Lung microvascular endothelial cell (primary cell): ENCODE measurements around the gene ADCY5. TPM values are rescaled to one million over a fixed set of nuclear protein-coding genes. Genes with fewer than 3 reads are reported as not detected.

Experiments used
- DNase-seq, 2 donors: peaks; one replicate each; pipeline versions ENCODE4 v3.0.0 to v3.0.0-alpha.2; 2010; ENCODE audit warnings: low read depth in 2 of 2
- total RNA-seq: library from RNA; depleted of rRNA; stranded (reverse); fragments of >200 nt; gene quantifications from 2 replicates; pipeline ENCODE4 v1.2.1, GENCODE V29; 2014

The ADCY5 gene
- total RNA-seq, 1 donor from 2014 or later = 1.4 TPM

- DNase-seq = no peak
Measured at GRCh38 chr3:123342631-123343080, 106.2 kb downstream of the ADCY5 start.

GRCh38 chr3:123341871-123342630, 106.8 kb downstream of the ADCY5 start:
- DNase-seq = no peak

DNA sequence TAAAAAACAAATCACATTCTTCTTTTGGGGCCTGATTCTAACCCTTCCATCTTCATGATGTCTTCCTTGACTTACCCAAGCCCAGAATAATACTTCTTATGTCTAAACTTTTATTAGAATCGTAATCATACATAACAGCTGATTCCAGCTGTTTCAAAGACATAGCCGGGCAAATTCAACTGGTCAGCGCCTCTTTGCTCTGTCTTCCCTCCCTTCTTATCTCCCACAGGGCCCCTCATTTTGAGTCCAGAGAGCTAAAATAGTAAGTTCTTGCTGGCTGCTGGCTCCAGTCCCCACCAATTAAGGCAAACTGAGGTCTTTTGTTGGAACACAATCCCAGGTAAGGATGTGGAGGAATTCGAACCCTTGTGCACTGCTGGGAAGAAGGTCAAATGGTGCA, 108.6 kb downstream of the ADCY5 start:
- no peak for DNase-seq

DNA sequence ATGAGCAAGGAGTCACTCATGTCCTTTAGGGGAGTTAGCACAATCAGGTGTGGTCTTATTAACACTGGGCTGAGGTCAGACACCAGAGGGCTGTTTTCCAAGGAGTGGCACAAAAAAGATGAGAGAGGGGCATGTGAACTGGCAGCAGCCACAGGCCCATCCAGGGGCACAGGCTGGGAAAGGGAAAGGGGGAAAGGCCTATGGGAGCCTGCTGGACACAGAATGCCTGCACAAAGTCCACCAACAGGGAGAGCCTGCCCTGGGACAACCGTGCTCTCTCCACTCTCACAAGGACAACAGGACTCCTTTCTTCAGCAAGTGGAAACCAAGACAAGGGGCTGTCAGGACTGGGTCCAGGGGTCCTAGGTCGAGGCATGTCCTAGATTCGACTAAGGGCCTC, 109.6 kb downstream of the ADCY5 start:
- no peak for DNase-seq

DNA sequence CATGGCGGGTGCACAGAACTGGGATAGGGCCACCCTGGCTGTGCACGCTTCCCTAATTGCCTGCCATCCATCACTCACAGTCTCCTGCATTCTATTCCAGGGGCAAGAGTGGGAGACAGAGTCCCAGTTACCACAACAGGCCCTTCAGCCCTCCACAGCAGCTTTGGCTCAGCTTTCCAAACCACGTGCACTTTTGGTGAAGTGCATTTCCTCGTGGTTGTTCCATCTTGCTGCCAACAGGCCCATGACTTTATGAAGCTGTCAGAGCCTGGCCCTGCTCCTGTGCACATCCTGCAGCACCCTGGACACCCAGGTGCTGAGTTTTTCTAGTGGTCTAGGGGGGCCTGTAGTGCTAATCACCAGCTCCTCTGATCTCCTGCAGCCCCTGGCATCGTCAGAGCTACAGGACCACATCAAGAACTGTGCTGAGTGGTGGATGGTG, 110.2 kb downstream of the ADCY5 start:
- no peak for DNase-seq

DNA sequence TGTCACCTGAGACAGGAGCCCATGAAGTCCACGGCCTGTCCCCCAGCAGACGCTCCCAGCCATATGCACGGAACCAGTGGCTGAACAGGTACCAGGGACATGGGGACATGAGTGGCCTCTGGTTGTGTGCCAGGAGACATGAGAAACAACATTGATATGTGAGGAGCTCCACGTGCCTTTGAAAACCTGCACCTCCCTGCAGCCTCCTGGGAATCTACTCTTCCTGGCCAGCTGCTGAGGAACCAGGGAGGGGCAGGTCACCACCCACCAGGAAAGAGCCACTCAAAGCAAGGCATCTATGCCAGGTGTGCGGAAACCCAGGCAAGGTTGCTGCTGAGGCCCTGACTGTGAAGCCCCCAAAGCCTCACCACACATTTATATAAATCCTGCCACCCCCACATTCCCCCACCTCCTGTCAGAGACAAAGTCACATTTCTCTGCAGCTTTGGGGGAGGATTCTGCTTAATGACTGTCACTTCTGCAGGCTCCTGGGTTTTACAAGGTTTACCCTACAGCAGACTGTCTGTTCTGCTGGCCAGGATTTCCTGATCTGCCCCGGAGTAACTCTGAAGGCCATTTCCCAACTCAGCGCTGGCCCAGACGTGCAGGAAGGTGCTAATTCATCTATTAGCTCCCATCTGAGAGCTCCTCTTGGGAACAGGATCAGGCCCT, 110.8 kb downstream of the ADCY5 start:
- no peak for DNase-seq

GRCh38 chr3:123337226-123337625, 111.7 kb downstream of the ADCY5 start:
- DNase-seq = no peak

GRCh38 chr3:123336441-123336851, 112.4 kb downstream of the ADCY5 start:
- no peak for DNase-seq

DNA sequence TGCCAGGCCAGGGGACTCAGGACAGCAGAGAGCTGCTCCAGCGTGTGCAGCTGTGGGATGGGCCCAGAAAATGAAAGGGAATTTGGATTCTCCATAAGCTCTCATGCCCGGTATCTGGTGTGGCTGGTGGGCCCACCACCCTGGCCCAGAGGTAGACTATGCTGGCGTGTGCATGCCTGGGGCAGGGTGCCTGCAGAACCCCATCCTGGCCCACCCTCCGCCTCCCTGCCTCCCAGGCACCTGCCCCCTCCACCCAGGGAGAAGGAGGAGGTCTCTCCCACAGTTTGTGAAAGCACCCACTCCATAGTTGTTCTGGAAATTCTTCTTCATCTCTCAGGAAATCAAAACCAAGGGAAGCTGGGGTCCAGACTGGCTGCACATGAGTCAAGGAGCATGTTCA, 112.9 kb downstream of the ADCY5 start:
- no peak for DNase-seq

DNA sequence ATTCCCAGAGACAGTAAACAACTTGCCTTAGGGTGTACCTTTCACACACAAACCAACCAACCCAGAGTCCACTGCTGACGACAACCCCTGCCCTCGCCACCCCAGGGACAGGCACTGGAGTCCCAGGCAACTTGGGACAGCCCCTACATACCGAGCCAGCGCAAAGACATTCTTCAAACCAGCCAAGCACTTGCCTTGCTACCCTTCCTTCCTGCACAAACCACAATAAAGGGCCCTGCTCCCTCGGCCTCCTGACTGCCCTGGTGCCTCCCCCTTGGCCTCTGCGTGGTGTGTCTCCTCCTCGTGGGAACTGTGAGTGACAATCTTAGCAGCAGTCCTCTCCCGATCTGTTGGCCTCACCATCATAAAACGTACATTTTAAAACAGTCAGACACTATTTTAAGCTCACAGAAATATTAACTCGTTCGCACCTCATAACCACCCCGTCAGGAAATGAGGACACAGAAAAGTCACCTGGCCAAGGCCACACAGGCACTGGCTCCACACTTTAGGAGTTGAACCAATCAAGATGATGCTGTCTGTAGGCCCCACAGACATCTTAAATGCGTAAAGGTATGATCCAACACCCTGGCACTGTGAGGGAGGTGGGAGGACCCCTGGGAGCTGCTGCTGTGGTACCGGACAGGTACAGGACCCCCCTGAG, 113.8 kb downstream of the ADCY5 start:
- no peak for DNase-seq

DNA sequence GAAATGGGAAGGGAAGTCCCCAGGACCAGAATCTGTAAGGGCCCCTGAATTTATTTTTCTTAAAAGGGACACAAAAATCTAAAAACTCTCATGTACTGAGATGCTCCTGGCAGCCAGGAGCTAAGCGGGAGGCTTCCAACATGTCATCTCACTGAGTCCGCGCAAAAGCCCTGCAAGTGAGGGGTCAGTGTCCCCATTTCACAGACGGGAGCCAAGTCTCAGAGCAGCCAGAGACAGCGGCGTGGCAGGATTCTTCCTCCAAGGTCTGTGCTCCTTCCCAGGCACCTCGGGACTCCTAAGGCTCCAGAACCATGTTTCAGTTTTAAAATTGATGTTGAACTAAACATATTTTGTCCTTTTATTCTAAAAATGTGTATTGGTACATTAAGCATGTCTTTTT, 114.8 kb downstream of the ADCY5 start:
- no peak for DNase-seq

DNA sequence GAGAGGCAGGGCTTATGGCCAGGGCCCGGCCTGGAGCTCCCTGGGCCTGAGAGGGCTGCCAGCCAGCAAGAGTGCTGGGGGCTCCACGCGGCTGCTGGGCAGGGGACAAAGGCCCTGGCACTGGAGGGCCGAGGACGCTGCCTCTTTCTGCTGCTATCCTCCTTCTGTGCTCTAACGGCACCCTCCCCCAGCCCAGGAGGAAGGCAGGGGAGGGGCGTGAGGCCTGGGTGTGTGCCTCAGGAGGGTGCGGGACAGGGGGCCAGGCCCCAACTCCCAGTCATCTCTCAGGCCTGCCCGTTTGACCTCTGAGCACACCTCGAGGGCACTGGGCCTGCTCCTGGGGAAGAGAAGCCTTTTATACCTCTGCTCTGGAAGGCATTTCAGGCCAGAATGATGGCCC, 115.5 kb downstream of the ADCY5 start:
- no peak for DNase-seq

- DNase-seq = no peak
Measured at GRCh38 chr3:123332124-123332641, 116.7 kb downstream of the ADCY5 start.

GRCh38 chr3:123331651-123332050, 117.2 kb downstream of the ADCY5 start:
- no peak for DNase-seq

DNA sequence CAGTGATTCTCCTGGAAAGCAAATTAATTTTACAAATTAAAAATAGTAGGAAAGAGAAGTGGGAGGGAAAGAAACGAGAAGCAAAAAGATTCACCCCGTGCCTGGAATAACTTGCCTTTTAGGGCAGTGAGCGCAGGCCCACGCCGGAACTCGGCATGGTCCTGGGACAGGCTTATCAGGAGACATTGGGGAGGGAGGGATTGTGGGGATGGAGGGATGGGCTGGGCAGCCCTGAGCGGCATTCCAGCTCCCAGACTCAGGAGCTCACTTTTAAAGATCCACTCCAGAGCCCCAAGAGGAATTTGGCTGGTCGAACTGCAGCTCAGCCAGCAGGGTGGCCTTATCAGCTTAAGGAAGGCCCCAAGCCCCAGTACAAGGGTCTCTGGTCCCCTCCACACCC, 117.9 kb downstream of the ADCY5 start:
- no peak for DNase-seq

GRCh38 chr3:123330441-123330991, 118.4 kb downstream of the ADCY5 start:
- DNase-seq = no peak

GRCh38 chr3:123329636-123330340, 119.1 kb downstream of the ADCY5 start:
- DNase-seq = no peak

DNA sequence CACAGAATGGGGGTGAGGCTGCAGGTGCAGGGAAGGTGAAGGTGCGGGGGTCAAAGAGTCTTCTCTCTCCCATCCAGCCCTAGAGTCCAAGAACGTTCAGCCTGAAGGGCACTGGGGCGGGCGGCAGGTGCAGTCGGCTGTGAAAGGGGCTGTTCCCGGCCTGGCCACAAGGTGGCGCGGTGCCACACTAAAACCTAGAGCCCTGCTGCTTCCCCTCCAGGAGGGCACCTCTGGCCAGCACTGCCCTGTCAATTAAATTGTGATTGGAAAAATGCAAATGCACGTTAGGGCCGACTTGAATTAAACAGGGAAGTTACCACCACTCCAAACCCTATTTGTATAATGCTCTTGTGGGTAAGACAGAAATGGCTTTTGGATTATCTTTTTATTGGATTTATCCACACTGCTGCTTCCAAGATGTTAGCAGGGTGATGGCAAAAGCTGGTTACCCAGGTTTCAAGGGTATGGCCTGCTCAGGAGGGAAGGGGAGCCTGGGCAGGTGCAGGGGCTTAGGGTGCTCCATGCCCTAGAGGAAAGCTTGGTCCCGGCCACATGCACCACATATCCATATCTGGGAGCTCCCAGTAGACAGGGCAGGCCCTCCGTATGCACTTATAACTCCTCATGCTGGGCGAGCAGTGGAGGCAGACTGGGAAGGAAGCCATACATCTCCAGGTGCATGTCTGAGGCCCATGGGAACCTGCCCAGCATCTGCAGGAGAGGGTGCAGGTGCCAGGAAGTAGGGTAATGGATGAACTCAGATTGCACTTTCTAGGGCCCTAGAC, 119.8 kb downstream of the ADCY5 start:
- DNase-seq = peak; percentile 59 to 74

GRCh38 chr3:123327956-123328850, 120.7 kb downstream of the ADCY5 start:
- no peak for DNase-seq
